HT-29 (cell line): Measurements from ENCODE around the gene PCNT. TPM values are rescaled to one million over a fixed set of nuclear protein-coding genes. Genes with fewer than 3 reads are reported as not detected.

Source experiments
- DNase-seq: peaks from one replicate; pipeline ENCODE4 v3.0.0-alpha.2; 2015; ENCODE audit warnings: low spot score
- total RNA-seq: library from RNA; depleted of rRNA; stranded (reverse); fragments of >200 nt; shearing (Covaris generic); gene quantifications from 2 replicates; pipeline ENCODE4 v1.2.3, GENCODE V29; 2014; rRNA removed

PCNT gene
- total RNA-seq, 1 experiment from 2014 or later: 51.3 TPM

DNA sequence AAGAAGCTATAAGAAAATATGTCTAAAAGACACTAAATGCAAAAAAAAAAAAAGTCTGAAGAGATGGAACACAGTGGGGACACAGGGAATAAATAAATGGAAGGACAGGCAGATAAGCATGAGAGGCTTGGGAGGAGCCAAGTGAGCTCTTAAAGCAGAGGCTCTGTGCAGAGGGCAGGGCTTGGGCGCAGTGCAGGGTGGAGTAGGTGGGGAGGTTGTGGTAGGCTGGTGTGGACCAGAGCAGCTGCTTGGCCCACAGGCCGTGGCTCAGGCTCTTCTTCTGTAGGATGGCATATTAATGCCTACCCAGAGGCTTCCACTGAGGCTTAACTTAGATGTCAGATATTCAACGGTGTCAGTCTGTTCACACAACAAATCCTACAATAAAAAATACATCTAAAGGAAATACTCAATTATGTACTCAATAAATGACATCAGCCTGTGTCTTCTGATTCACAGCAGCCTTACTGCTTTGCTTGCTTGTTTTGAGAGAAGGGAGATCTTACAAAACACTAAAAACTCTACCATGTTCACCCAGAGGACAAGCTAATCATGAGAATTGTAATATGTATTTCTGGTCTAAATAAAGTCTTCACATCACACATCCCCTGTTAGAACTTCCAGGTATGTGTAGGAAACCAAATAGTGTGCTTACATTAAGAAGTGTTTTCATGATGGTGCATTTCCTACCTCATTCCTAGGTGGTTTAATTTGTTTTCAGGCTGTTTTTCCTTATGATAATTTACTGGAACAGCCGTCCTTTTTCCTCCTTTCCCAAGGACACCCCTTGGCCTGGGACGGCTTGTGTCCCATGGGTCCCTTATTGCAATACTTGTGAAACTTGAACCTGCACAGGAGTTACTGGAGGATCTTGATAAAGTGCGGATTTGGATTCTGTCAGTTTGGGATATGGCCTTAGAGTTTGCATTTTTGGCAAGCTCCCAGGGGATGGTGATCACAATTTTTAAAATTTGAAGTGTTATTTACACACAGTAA is 159.6 kb downstream of the PCNT start:
- no peak for DNase-seq

DNA sequence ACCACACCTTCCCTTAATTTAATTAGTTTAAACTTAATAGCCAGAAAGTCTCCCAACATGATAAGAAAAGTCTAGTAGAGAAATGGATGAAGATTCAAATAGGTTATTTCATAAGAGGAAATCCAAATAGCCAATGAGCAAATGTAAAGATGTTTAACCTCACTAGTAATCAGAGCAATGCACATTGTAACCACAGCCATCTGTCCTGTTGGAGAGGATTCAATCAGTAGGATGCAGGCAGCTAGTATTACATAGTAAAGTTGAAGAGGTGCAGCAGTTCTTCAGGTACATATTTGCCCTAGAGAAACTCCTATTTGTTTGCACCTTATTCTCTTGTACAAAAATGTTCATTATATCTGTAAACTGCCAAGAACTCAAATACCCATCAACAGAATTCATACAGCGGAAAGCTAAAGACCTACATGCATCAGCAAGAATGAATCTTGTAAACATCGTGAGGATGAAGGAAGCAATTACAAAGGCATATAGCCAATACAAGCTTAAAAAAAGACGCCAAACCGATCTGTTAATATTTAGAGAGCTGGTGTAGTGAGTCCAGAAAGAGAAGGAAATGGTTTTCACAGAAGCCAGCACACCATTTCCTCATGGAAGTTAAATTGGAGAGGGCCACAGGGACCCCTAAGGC is 162.6 kb downstream of the PCNT start:
- DNase-seq: no peak

- DNase-seq: no peak
Measured at GRCh38 chr21:46489162-46489663, 165.3 kb downstream of the PCNT start.

DNA sequence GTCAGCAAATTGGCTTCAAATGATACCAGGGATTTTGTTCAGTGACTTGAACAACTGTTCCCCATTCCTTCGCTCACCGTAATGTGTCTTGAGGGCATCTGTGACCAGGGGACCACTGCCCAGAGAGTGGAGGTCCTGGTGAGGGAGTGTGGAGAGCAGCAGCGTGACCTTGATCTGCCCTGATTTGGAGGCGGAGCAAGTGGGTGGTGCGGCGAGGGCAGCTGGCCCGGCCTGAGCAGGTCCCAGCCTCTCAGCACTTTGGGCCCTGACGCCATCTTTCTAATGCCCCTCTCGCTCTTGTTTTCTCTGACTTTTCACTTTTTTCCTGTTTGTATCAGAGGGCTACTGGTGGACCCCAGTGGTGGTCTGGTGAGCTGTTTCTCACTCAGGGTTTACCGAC is 165.8 kb downstream of the PCNT start:
- no peak for DNase-seq

DNA sequence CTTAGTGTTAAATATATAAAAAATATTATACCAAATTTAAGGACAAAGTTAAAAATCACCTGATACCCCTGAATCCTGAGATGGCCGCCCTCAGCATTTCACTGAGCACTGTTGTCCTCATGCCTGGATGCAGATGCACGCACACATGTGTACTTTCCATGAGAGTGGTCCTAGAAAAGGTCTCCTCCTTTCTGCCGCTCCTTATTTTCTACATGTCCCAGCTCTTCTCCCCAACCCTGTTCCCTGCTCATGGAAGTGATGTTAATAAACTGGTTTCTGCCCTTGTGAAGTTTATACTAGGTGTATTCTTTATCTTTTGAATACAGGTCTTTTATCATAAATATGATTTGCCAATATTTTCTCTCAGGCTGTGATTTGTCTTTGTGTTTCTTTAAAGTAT is 167.6 kb downstream of the PCNT start:
- DNase-seq: no peak

DNA sequence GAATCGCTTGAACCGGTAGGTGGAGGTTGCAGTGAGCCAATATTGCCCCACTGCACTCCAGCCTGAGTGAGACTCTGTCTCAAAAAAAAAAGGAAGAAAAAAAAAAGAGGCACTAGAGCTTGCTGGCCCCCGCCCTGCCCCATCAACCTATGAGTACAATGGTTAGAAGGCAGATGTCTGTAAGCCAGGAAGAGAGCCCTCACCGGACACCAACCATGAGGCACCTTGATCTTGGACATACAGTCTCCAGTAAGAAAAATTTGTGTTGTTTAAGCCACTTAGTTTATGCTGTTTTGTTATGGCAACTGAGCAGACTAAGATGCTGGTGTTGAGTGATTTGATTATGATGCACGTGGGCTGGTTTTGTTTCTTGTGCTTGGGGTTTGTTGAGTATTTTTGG is 168.9 kb downstream of the PCNT start:
- no peak for DNase-seq

- no peak for DNase-seq
Measured at GRCh38 chr21:46493828-46494227, 169.9 kb downstream of the PCNT start.

Other genes starting within 250 kb of the PCNT start
- gene COL6A2, start 226.0 kb upstream of the PCNT start, total RNA-seq: not detected in 2 replicates
- gene FTCD, start 168.6 kb upstream of the PCNT start, total RNA-seq: 0.33 TPM in 1 of 2 replicates, not detected in the other
- 8.3 and 12.7 TPM in 2 replicates for gene SPATC1L, start 139.7 kb upstream of the PCNT start, total RNA-seq
- 95.6 and 109 TPM in 2 replicates for gene LSS, start 95.4 kb upstream of the PCNT start, total RNA-seq
- gene MCM3AP, start 38.5 kb upstream of the PCNT start, total RNA-seq: 75.9 and 115 TPM in 2 replicates
- 9.4 and 10.5 TPM in 2 replicates for gene YBEY, start 37.8 kb upstream of the PCNT start, total RNA-seq
- gene C21orf58, start 286 bp upstream of the PCNT start, total RNA-seq: 14.7 and 17.2 TPM in 2 replicates
- gene DIP2A, start 134.7 kb downstream of the PCNT start, total RNA-seq: 15.2 and 17.8 TPM in 2 replicates